Kidney (tissue), 14 donors: ENCODE measurements around the gene BCO2. TPM values are rescaled to one million over a fixed set of nuclear protein-coding genes. Genes with fewer than 3 reads are reported as not detected.
"Not testable (repeated sequence)": the region's sequence is repeated elsewhere in the genome, so short reads cannot be mapped to it uniquely, and the experiment has no call there.

Experiments used
- DNase-seq, 5 donors: peaks; one replicate each; pipeline ENCODE4 v3.0.0-alpha.2; 2013 to 2020
- FAIRE-seq: peaks from 2 replicates; lab custom pipeline; 2012; peaks lifted over from hg19 to GRCh38; lab: Jason Lieb, UNC
- H3K27ac ChIP-seq, 2 donors: one replicate each; pipeline ENCODE4 v1.7.0; 2013; ENCODE audit warnings: low read depth in 2 of 2, low read length in 2 of 2, inconsistent platforms in 1 of 2
- H3K27me3 ChIP-seq: one replicate; pipeline ENCODE4 v1.7.1; 2013; ENCODE audit warnings: low read length, inconsistent platforms; ENCODE audit not compliant: control insufficient read depth, insufficient read depth
- H3K36me3 ChIP-seq, 3 donors: one replicate each; pipeline versions ENCODE4 v1.7.0 to v1.7.1; 2013; ENCODE audit warnings: low read length in 3 of 3, control low read depth in 1 of 3, inconsistent platforms in 1 of 3; ENCODE audit not compliant: insufficient read depth in 3 of 3, control insufficient read depth in 2 of 3
- H3K4me1 ChIP-seq, 3 donors: one replicate each; pipeline versions ENCODE4 v1.7.0 to v1.7.1; 2013; ENCODE audit warnings: low read length in 3 of 3, inconsistent platforms in 1 of 3, low read depth in 1 of 3; ENCODE audit not compliant: control insufficient read depth in 2 of 3, insufficient read depth in 2 of 3
- H3K4me3 ChIP-seq, 3 donors: one replicate each; pipeline versions ENCODE4 v1.7.0 to v1.8.1; 2013; ENCODE audit warnings: low read length in 3 of 3, control low read depth in 1 of 3, inconsistent platforms in 1 of 3
- H3K9ac ChIP-seq, 3 donors: one replicate each; pipeline versions ENCODE4 v1.7.0 to v1.7.1; 2013; ENCODE audit warnings: low read length in 3 of 3, control low read depth in 1 of 3, inconsistent platforms in 1 of 3
- H3K9me3 ChIP-seq, 3 donors: one replicate each; pipeline versions ENCODE4 v1.7.0 to v1.7.1; 2013; ENCODE audit warnings: low read length in 3 of 3, control low read depth in 1 of 3, inconsistent platforms in 1 of 3; ENCODE audit not compliant: control insufficient read depth in 2 of 3, insufficient read depth in 1 of 3
- CTCF ChIP-seq: IDR thresholded peaks from 3 replicates; pipeline ENCODE4 v1.5.1; 2012; ENCODE audit warnings: mild to moderate bottlenecking, moderate library complexity, borderline replicate concordance; ENCODE audit not compliant: insufficient read depth; ENCODE audit errors: extremely low read depth
- intact Hi-C: fragments of 100-400 bp; cut with DNase I; formaldehyde crosslinking; loops from one replicate; pipeline ENCODE4 v1.11.1; 2022
- polyA plus RNA-seq: library from polyadenylated mRNA; stranded (reverse); fragments of 350-450 nt; fragmentation: Illumina TruSeq; extraction: RNeasy Lipid Tissue Mini Kit (QIAGEN cat#74804); gene quantifications from one replicate; pipeline ENCODE4 v1.2.3, GENCODE V29; 2014; ENCODE audit warnings: low read depth, low replicate concordance; ENCODE audit not compliant: insufficient read depth
- total RNA-seq: library from RNA; stranded (reverse); fragmentation: NEBNext Ultra II Directional; extraction: Animal tissue kit (Norgen Biotek cat#: 25700); gene quantifications from one replicate; pipeline ENCODE4 v1.2.1, GENCODE V29; 2021
- donor health status: control.
- donor health status: control.
- donor health status: control.
- donor health status: control.
- donor health status: control.
- donor health status: DM: yes; HTN: yes; CAD: no.
- donor health status: Normal renal cell carcinoma (clear cell type).

BCO2 gene
- total and polyA plus RNA-seq, 2 donors from 2014 or later, result 6.9 to 9.6 TPM

- no peaks in the 10 kb centered on the region for H3K36me3 ChIP-seq
- H3K4me1 ChIP-seq, result no peaks in the 10 kb centered on the region
- no peak for TF ChIP-seq CTCF
- H3K9ac ChIP-seq, result no peak overlapping the region
- no peak overlapping the region for H3K27ac ChIP-seq
- intact Hi-C loops, result no loop called here
- DNase-seq (no peak), FAIRE-seq (no peak)
- H3K27me3 ChIP-seq, result no peaks in the 10 kb centered on the region
- H3K9me3 ChIP-seq, result no peaks in the 10 kb centered on the region
- H3K4me3 ChIP-seq, result peak overlapping the region in 1 of 3 donors; percentile 27
Observed at GRCh38 chr11:112159098-112160065, 15.9 kb upstream of the BCO2 start.

DNA sequence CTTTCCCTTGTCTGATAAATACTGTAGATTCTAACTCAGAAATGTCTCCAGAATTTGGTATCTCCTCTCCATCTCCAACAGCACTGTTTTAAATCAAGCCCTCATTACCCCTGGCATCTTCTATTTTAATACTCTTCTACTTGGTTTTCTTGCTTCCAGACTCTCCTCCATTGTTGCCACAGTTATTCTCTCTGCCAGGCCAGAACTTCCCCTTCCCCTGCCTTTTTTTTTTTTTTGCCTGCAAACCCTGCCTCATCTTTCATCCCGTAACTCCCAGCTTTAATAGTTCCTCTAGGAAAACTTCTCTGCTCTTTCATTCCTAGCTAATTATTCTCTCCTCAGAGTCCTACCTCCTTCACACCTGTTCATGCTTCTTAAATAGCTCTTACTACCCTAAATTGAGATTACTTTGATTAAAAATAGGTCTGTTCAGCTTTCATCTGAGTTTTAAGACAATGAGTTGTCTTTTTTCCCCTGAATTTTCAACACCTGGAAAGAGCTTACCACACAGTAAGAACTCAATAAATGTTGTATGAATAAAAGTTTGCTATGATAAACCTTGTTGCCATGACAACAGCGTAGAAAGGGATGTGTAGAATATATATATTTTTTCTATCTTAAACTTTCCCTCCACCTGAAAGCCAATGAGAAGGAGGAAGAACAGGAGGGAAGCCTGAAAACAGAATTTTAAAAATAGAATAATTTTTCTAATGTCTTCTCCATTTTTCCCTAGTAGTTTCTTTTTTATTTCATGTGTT, 15.0 kb upstream of the BCO2 start:
- DNase-seq (no peak), FAIRE-seq (no peak)
- Histone ChIP-seq H3K9ac (no peak overlapping the region), H3K27ac (no peak overlapping the region), H3K36me3 (no peaks in the 10 kb centered on the region), H3K4me1 (no peaks in the 10 kb centered on the region), H3K9me3 (no peaks in the 10 kb centered on the region), H3K27me3 (no peaks in the 10 kb centered on the region), H3K4me3 (peak overlapping the region in 1 of 3 donors; percentile 27)
- intact Hi-C loops, result no loop called here
- no peak for TF ChIP-seq CTCF

GRCh38 chr11:112161012-112161411, 14.3 kb upstream of the BCO2 start:
- no peaks in the 10 kb centered on the region for H3K27me3 ChIP-seq
- H3K4me1 ChIP-seq, result no peaks in the 10 kb centered on the region
- no peak overlapping the region for H3K9ac ChIP-seq
- H3K4me3 ChIP-seq, result no peak overlapping the region
- no peaks in the 10 kb centered on the region for H3K9me3 ChIP-seq
- H3K36me3 ChIP-seq, result no peaks in the 10 kb centered on the region
- no peak for DNase-seq
- intact Hi-C loops, result no loop called here
- no peak for FAIRE-seq
- H3K27ac ChIP-seq, result no peak overlapping the region
- TF ChIP-seq CTCF, result no peak

DNA sequence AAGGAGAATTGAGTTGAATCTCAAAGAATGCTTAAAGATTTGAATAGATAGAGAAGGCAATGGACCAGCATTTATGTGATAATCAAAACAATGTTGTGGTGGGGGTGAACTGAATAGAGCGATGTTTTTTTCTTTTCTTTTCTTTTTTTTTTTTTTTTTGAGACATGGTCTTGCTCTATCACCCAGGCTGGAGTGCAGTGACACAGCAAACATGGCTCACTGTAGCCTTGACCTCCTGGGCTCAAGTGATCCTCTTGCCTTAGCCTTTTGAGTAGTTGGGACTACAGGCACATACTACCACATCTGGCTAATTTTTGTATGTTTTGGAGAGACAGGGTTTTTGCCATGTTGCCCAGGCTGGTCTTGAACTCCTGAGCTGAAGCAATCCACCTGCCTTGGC, 13.1 kb upstream of the BCO2 start:
- H3K9ac ChIP-seq, H3K27ac ChIP-seq, DNase-seq, H3K27me3 ChIP-seq, FAIRE-seq, H3K4me1 ChIP-seq, H3K36me3 ChIP-seq, H3K9me3 ChIP-seq, intact Hi-C loops: not testable (repeated sequence)
- peak overlapping the region in 1 of 3 donors; percentile 45 for H3K4me3 ChIP-seq
